Body of pancreas (tissue), 4 donors: ENCODE data around the gene EFNA5.

ENCODE experiments used
- POLR2A ChIP-seq, 3 donors: fragments of 450-650 bp; IDR thresholded peaks; one replicate each; pipeline ENCODE4 v1.6.1; 2016; ENCODE audit warnings: antibody characterized with exemption in 3 of 3, mild to moderate bottlenecking in 2 of 3
- TF ChIP-seq, protein P1 (sequence below), 7 experiments: fragments of 450-650 bp in 4 of 7; fragments of 200-600 bp in 3 of 7; sonication (generic) in 3 of 7; IDR thresholded peaks; one replicate each; pipeline ENCODE4 v1.5.1; 2016 to 2019; ENCODE audit warnings: antibody characterized with exemption in 7 of 7

DNA sequence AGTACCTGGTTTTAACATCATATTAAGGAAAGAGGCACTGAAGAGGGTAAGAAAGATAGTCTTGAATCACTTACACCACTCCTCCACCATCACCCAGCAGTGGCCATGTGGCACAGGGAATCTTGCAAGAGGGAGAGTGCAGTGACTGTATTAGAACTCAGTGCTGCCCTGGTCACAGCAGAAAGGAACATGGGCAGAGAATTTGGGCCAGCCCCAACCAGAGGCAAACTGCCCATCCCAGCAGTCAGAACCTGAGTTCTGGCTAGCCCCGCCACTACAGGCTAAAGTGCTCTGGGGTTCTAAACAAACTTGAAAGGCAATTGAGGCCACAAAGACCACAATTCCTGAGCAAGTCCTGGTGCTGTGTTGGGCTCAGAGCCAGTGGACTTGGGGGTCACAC is 16.7 kb upstream of the EFNA5 start:
- TF ChIP-seq, protein P1, sequence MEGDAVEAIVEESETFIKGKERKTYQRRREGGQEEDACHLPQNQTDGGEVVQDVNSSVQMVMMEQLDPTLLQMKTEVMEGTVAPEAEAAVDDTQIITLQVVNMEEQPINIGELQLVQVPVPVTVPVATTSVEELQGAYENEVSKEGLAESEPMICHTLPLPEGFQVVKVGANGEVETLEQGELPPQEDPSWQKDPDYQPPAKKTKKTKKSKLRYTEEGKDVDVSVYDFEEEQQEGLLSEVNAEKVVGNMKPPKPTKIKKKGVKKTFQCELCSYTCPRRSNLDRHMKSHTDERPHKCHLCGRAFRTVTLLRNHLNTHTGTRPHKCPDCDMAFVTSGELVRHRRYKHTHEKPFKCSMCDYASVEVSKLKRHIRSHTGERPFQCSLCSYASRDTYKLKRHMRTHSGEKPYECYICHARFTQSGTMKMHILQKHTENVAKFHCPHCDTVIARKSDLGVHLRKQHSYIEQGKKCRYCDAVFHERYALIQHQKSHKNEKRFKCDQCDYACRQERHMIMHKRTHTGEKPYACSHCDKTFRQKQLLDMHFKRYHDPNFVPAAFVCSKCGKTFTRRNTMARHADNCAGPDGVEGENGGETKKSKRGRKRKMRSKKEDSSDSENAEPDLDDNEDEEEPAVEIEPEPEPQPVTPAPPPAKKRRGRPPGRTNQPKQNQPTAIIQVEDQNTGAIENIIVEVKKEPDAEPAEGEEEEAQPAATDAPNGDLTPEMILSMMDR (IDR thresholded peaks at IDR 0.05), result no peak
- TF ChIP-seq POLR2A (IDR thresholded peaks at IDR 0.05), result no peak
